ENCODE measurements around the gene KIF25.

GRCh38 chr6:167968091-167968490 lies 29.4 kb upstream of the KIF25 start:
- peak; percentile 23 for TF ChIP-seq CTCF (IDR thresholded peaks at IDR 0.05; ENCODE audit: poor library complexity, severe bottlenecking)
- TF ChIP-seq EZH2 (IDR thresholded peaks at IDR 0.05; ENCODE audit: borderline replicate concordance, insufficient read depth, low read length, poor library complexity, severe bottlenecking) = no peak
- no peak for TF ChIP-seq REST (IDR thresholded peaks at IDR 0.05; ENCODE audit: borderline replicate concordance)
- TF ChIP-seq MXI1 (conservative IDR thresholded peaks at IDR 0.05; ENCODE audit: poor library complexity, severe bottlenecking) = no peak
- TF ChIP-seq TAF1 (IDR thresholded peaks at IDR 0.05; ENCODE audit: low read depth) = no peak
- no peak for TF ChIP-seq POLR2AphosphoS5 (IDR thresholded peaks at IDR 0.05)
- no peak for TF ChIP-seq SMC3 (conservative IDR thresholded peaks at IDR 0.05; ENCODE audit: poor library complexity)
